ENCODE results near the gene PCDHGA10. TPM values are rescaled to one million over a fixed set of nuclear protein-coding genes. Genes with fewer than 3 reads are reported as not detected.

Gene PCDHGA10
- total RNA-seq (10 to 100 TPM in 2 of 4 donors, 1 to 10 TPM in 2; 6.1 to 11.5 (median 9.0) TPM), polyA plus RNA-seq (1 to 10 TPM in 1 of 3 donors, under 1 TPM in 2; 0.23 to 1.0 (median 0.60) TPM)

DNA sequence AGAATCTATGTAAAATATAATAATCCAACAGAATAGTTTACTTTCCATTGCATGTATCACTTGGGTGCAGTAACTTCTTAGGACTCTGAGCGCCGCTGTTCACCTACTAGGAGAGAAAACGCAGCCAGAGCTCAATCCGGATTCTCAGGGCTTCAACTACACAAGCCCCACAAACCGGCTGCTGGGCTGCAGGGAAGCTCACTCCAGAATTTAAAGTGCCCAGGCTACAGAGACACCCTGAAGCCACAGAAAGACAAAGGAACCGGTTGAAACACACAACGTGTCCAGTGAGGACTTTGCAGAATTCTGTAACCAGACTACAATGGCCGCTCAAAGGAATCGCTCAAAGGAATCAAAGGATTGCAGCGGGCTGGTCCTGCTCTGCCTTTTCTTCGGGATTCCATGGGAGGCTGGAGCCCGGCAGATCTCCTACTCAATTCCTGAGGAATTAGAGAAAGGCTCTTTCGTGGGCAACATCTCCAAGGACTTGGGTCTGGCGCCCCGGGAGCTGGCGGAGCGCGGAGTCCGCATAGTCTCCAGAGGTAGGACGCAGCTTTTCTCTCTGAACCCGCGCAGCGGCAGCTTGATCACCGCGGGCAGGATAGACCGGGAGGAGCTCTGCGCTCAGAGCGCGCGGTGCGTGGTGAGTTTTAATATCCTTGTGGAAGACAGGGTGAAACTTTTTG lies at the start of gene PCDHGA10:
TSS of gene PCDHGA10 (plus strand) at position 134 of the 686 bp plus-strand sequence. CDS start at position 323, 189 bp downstream.
- H3K27ac ChIP-seq = peak within 1 kb of the TSS in 1 of 4 donors; percentile 3
- H3K27me3 ChIP-seq = no peaks in the 10 kb centered on the region
- 13 to 35% methylated on average over 31 of the region's 31 CpGs for WGBS, 2 donors
- peak within 1 kb of the TSS in 3 of 4 donors; percentile 8 to 23 (median 19) for H3K4me3 ChIP-seq
- H3K9me3 ChIP-seq = peaks cover 40 to 88% (median 71%) of the 10 kb centered on the region in 4 donors
- TF ChIP-seq POLR2A (IDR thresholded peaks at IDR 0.05) (no peak), EP300 (IDR thresholded peaks at IDR 0.05) (no peak), POLR2AphosphoS5 (IDR thresholded peaks at IDR 0.05) (no peak)
- TF ChIP-seq, protein P1, sequence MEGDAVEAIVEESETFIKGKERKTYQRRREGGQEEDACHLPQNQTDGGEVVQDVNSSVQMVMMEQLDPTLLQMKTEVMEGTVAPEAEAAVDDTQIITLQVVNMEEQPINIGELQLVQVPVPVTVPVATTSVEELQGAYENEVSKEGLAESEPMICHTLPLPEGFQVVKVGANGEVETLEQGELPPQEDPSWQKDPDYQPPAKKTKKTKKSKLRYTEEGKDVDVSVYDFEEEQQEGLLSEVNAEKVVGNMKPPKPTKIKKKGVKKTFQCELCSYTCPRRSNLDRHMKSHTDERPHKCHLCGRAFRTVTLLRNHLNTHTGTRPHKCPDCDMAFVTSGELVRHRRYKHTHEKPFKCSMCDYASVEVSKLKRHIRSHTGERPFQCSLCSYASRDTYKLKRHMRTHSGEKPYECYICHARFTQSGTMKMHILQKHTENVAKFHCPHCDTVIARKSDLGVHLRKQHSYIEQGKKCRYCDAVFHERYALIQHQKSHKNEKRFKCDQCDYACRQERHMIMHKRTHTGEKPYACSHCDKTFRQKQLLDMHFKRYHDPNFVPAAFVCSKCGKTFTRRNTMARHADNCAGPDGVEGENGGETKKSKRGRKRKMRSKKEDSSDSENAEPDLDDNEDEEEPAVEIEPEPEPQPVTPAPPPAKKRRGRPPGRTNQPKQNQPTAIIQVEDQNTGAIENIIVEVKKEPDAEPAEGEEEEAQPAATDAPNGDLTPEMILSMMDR (IDR thresholded peaks at IDR 0.05) = peak in 1 of 4 experiments; percentile 13
- no peak for DNase-seq
- H3K4me1 ChIP-seq = no peaks in the 10 kb centered on the region
- peaks cover 0 to 11% (median 0%) of the 10 kb centered on the region in 4 donors for H3K36me3 ChIP-seq
- intact Hi-C loops (cut with DNase I) = no loop called here

DNA sequence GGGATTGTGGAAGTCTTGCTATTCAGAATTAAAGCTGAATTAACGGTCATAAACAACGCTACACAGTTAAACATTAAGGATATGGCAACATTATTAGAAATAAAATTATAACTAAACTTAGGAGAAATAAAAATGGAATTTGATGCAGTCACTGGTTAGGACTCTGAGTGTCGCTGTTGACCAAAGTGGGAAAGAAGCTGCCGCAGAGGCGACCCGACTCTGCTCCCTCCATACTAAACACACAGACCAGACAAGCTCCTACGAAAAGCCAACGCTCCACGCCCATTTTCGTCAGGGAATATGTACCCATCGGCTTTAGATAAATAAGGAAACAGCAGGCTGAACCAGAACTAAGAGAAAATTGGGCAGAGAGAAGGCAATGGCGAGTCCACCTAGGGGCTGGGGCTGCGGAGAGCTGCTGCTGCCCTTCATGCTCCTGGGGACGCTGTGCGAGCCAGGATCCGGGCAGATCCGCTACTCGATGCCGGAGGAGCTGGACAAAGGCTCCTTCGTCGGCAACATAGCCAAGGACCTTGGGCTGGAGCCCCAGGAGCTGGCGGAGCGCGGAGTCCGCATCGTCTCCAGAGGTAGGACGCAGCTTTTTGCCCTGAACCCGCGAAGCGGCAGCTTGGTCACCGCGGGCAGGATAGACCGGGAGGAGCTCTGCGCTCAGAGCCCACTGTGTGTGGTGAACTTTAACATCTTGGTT lies 48.7 kb upstream of the PCDHGA10 start, which contains the start of gene PCDHGA5:
TSS of gene PCDHGA5 (plus strand) at position 211 of the 709 bp plus-strand sequence. CDS start at position 380, 169 bp downstream.
- Histone ChIP-seq H3K4me3 (peak within 1 kb of the TSS in 2 of 4 donors; percentile 12 to 17), H3K36me3 (no peaks in the 10 kb centered on the region), H3K27ac (no peak within 1 kb of the TSS), H3K4me1 (no peaks in the 10 kb centered on the region), H3K27me3 (peaks cover 0 to 13% (median 4%) of the 10 kb centered on the region in 3 donors), H3K9me3 (peaks cover 41 to 92% (median 61%) of the 10 kb centered on the region in 4 donors)
- intact Hi-C loops (cut with DNase I) = no loop called here
- WGBS, 2 donors = 23 to 51% methylated on average over 34 of the region's 34 CpGs
- DNase-seq = no peak
- TF ChIP-seq POLR2AphosphoS5 (IDR thresholded peaks at IDR 0.05) (no peak), EP300 (IDR thresholded peaks at IDR 0.05) (no peak), POLR2A (IDR thresholded peaks at IDR 0.05) (no peak)
- TF ChIP-seq, protein P1 (IDR thresholded peaks at IDR 0.05) = no peak

DNA sequence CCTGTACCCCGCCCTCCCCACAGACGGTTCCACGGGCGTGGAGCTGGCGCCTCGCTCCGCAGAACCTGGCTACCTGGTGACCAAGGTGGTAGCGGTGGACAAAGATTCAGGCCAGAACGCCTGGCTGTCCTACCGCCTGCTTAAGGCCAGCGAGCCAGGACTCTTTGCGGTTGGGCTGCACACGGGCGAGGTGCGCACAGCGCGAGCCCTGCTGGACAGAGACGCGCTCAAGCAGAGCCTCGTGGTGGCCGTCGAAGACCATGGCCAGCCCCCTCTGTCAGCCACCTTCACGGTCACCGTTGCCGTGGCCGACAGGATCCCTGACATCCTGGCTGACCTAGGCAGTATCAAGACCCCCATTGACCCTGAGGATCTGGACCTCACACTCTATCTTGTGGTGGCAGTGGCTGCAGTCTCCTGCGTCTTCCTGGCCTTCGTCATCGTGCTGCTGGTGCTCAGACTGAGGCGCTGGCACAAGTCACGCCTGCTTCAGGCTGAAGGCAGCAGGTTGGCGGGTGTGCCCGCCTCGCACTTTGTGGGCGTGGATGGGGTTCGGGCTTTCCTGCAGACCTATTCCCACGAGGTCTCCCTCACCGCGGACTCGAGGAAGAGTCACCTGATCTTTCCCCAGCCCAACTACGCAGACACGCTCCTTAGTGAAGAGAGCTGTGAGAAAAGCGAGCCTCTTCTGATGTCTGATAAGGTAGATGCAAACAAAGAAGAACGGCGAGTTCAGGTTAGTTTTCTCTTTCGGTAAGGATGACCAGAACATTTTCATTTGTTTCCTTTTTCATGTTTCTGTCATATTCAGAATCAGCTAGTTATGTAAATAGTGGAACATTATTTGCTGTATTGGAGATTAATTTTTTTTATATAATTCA lies 46.5 kb upstream of the PCDHGA10 start:
- intact Hi-C loops (cut with DNase I) = no loop called here
- 39 to 61% methylated on average over 46 of the region's 46 CpGs for WGBS, 2 donors
- Histone ChIP-seq H3K9me3 (peaks cover 34 to 92% (median 61%) of the 10 kb centered on the region in 4 donors), H3K27ac (no peak overlapping the region), H3K27me3 (peaks cover 0 to 7% (median 4%) of the 10 kb centered on the region in 3 donors), H3K36me3 (no peaks in the 10 kb centered on the region), H3K4me3 (no peak overlapping the region), H3K4me1 (no peaks in the 10 kb centered on the region)
- DNase-seq = no peak
- TF ChIP-seq EP300 (IDR thresholded peaks at IDR 0.05) = no peak
- no peak for TF ChIP-seq POLR2A (IDR thresholded peaks at IDR 0.05)
- TF ChIP-seq POLR2AphosphoS5 (IDR thresholded peaks at IDR 0.05) = no peak
- TF ChIP-seq, protein P1 (IDR thresholded peaks at IDR 0.05) = no peak
